NCI-H1105 (cell line): ENCODE results near the gene PDGFC.
"Not testable (repeated sequence)": the region's sequence is repeated elsewhere in the genome, so short reads cannot be mapped to it uniquely, and the experiment has no call there.

Experiments used
- DNase-seq: peaks from one replicate; lab custom pipeline; 2025; lab: John Stamatoyannopoulos, UW

The PDGFC gene

GRCh38 chr4:156950948-156951347 is 20.7 kb downstream of the PDGFC start:
- no peak for DNase-seq

DNA sequence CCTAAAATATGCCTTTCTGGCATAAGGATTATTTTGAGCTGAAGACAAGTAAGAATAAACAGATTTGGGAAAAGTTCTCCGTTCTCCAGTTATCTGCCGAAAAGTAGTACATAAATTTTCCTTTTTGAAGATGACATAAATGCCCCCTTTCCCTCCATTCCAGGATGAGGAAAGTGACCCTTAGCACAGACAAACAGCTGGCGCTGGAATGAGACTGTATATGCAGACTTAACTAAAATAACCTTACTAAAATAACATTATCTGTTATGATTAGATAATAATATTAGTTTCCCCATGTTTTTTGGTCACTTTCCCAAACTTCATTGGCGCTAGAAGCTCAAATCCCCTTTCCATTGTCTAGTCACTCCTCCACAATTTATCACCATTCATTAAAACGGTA is 21.5 kb downstream of the PDGFC start:
- DNase-seq, result no peak

DNA sequence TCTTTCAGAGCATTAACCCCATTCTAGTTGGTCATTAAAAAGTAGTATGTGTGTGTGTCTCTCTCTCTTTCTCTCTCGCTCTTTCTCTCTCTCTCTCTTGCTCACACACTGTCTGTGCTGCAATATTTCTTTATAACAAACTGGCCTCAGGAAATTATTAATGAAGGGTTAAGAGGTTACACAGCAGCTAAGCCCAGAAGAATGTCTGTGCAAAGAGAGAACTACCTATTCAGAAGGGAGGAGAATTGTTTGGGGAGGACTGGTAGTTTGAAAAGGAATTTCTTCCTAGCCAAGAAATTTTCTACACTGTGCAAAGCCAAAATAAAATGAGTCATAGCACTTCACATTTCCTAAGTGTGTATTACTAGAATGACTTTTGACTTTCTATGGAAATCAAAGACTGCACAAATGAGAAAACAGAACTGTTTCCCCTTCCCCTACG is 22.2 kb downstream of the PDGFC start:
- DNase-seq, result no peak

DNA sequence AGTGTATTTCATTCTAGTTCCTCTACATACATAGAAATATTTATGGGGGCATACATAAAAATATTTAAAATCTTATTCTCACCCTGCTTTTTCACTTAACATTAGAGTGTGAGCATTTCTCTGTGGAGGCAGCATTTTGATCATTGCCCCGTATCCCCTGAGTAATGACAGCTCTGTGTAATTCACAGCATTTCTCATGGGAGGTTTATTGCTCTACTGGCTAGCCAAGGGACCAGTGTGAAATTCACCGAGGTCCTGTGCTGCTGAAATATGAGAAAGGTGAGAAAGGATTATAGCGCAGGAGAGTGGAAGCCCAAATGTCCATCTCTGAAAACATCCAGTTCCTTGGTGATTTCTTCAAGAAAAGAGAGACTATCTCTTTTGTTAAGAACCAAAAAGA is 22.9 kb downstream of the PDGFC start:
- DNase-seq, result no peak

DNA sequence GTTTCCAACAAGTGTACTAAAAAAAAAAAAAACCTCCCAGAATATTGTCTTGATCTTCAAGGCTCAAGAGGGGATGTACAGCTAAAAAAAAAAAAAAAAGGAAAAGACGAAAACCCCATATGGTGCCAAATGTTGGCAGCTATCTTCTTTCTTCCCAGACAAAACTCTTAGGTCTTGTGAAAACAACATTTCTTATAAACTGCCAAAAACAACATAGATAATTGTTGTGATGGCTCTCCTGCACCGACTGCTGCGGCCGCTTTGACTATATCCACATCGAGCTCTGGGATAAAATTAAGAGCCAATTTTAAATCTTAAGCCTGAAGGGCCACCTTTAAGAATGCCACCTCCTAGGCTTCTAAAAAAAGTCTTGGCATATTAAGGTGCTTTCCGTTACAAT is 23.5 kb downstream of the PDGFC start:
- no peak for DNase-seq

GRCh38 chr4:156946516-156947424 is 24.8 kb downstream of the PDGFC start:
- no peak for DNase-seq

DNA sequence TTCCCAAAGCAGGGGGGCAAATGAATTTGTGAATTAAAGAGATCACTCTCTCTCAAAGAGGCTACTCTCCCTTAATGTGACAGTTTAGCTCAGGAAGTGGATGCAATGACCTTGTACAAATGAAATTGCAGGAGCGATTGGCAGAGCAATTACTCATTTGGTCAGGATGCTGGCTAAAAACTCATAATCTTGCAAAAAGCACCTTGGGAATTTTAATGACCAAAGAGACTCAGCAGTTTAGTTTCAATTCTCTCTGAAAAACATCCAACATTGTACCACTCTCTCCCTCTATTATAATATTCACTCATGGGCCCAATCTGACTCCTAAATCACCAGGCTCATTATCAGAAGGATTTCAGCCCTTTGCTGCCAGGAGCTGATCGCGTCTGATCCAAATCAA is 26.1 kb downstream of the PDGFC start:
- DNase-seq, result no peak

- DNase-seq, result no peak
These were observed 28.6 kb downstream of the PDGFC start for GRCh38 chr4:156942991-156943390.

GRCh38 chr4:156941940-156942548 is 29.6 kb downstream of the PDGFC start:
- no peak for DNase-seq

- no peak for DNase-seq
These were observed 31.8 kb downstream of the PDGFC start for GRCh38 chr4:156939801-156940200.

GRCh38 chr4:156939139-156939538 is 32.5 kb downstream of the PDGFC start:
- DNase-seq, result no peak

DNA sequence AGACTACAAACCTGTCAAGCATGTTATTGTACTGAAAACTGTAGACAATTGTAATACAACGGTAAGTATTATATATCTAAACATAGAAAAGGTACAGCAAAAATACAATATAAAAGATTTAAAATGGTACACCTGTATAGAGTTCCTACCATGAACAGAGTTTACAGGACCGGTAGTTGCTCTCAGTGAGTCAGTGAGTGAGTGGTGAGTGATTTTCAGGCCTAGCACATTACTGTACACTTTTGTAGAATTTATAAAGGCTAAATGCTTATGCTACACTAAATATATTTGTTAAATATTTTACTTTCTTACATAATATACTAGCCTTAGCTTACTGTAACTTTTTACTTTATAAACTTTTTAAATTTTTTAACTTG is 37.4 kb downstream of the PDGFC start:
- DNase-seq, result no peak

DNA sequence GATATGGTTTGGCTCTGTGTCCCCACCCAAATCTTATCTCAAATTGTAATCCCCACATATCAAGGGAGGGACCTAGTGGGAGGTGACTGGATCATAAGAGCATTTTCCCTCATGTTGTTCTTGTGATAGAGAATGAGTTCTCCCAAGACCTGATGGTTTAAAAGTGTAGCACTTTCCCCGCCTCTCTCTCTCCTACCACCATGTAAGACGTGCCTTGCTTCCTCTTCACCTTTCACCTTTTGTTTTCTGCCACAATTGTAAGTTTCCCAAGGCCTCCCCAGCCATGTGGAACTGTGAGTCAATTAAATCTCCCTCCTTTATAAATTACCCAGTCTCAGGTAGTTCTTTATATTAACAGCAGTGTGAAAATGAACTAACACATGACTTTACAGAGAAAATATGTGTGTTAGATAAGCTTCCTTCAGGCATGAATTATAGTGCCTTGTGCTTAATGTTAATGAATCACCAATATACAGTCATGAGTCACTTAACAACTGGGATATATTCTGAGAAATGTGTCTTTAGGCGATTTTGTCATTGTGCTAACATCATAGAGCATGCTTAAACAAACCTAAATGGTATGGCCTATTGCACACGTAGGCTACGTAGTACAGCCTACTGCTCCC is 37.9 kb downstream of the PDGFC start:
- no peak for DNase-seq

DNA sequence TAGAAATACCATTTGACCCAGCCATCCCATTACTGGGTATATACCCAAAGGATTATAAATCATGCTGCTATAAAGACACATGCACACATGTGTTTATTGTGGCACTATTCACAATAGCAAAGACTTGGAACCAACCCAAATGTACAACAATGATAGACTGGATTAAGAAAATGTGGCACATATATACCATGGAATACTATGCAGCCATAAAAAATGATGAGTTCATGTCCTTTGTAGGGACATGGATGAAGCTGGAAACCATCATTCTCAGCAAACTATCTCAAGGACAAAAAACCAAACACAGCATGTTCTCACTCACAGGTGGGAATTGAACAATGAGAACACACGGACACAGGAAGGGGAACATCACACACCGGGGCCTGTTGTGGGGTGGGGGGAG is 39.2 kb downstream of the PDGFC start:
- not testable (repeated sequence) for DNase-seq

GRCh38 chr4:156931267-156931666 is 40.3 kb downstream of the PDGFC start:
- no peak for DNase-seq

GRCh38 chr4:156929386-156930105 is 42.1 kb downstream of the PDGFC start:
- no peak for DNase-seq

- no peak for DNase-seq
These were observed 46.8 kb downstream of the PDGFC start for GRCh38 chr4:156924774-156925315.

- no peak for DNase-seq
These were observed 48.1 kb downstream of the PDGFC start for GRCh38 chr4:156923525-156923924.

- no peak for DNase-seq
These were observed 56.4 kb downstream of the PDGFC start for GRCh38 chr4:156915221-156915620.

DNA sequence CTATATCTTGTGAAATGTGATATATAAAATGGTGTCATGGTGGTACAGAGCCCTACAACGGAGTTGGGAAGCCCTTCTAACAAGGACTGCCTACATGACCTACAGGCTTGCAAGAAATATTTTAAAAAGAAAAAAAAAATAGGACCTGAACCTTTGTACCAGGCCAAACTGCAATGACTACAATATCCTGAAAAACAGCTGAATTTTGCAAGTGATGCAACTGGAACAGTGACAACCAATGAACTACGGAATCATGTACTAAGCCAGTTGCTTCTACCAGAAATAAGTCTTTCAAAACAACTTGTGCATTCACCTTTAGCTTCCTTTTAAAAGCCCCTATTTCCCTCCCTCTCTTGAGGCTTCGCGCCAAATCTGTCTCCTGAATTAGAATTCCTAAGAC is 58.4 kb downstream of the PDGFC start:
- DNase-seq, result no peak

GRCh38 chr4:156909010-156909409 is 62.6 kb downstream of the PDGFC start:
- DNase-seq, result no peak

- DNase-seq, result no peak
These were observed 65.3 kb downstream of the PDGFC start for GRCh38 chr4:156906325-156906724.
